Stimulated activated CD8-positive, alpha-beta memory T cell treated with anti-CD3 and anti-CD28 coated beads, Interleukin-2, amount 100 ng/mL, for 48 hours (primary cell): ENCODE data around the gene MMP15.

Experiments
- DNase-seq, 2 donors: peaks; one replicate each; pipeline ENCODE4 v3.0.0-alpha.2; 2020; ENCODE audit warnings: low read depth in 2 of 2

Gene MMP15

GRCh38 chr16:58019866-58020538 is 5.6 kb upstream of the MMP15 start:
- no peak for DNase-seq

- DNase-seq, result peak in 1 of 2 donors; percentile 49
Observed at GRCh38 chr16:58020628-58021521, 4.7 kb upstream of the MMP15 start.

GRCh38 chr16:58021661-58022551 is 3.6 kb upstream of the MMP15 start:
- DNase-seq, result no peak

GRCh38 chr16:58022601-58023371 is 2.8 kb upstream of the MMP15 start:
- DNase-seq, result no peak

GRCh38 chr16:58024486-58025350 is 836 bp upstream of the MMP15 start:
- no peak for DNase-seq

- DNase-seq, result no peak
Observed at GRCh38 chr16:58026139-58026704, 668 bp downstream of the MMP15 start.

GRCh38 chr16:58026705-58027160 is 1.2 kb downstream of the MMP15 start:
- DNase-seq, result no peak

- DNase-seq, result no peak
Observed at GRCh38 chr16:58027161-58027915, 1.8 kb downstream of the MMP15 start.

GRCh38 chr16:58027916-58028455 is 2.4 kb downstream of the MMP15 start:
- no peak for DNase-seq

GRCh38 chr16:58028541-58029070 is 3.1 kb downstream of the MMP15 start:
- DNase-seq, result no peak

GRCh38 chr16:58029410-58029809 is 3.9 kb downstream of the MMP15 start:
- DNase-seq, result no peak

GRCh38 chr16:58030136-58030840 is 4.7 kb downstream of the MMP15 start:
- no peak for DNase-seq

GRCh38 chr16:58031016-58031800 is 5.7 kb downstream of the MMP15 start:
- DNase-seq, result no peak

- no peak for DNase-seq
Observed at GRCh38 chr16:58032710-58033293, 7.2 kb downstream of the MMP15 start.

GRCh38 chr16:58034128-58034685 is 8.7 kb downstream of the MMP15 start:
- DNase-seq, result no peak

- no peak for DNase-seq
Observed at GRCh38 chr16:58034774-58035173, 9.2 kb downstream of the MMP15 start.
